Suppressor macrophage treated with lipopolysaccharide for 4 hours (primary cell): ENCODE measurements around the gene DSCAM.

Experiments
- DNase-seq: peaks from one replicate; pipeline ENCODE4 v3.0.0-alpha.2; 2020

The DSCAM gene

DNA sequence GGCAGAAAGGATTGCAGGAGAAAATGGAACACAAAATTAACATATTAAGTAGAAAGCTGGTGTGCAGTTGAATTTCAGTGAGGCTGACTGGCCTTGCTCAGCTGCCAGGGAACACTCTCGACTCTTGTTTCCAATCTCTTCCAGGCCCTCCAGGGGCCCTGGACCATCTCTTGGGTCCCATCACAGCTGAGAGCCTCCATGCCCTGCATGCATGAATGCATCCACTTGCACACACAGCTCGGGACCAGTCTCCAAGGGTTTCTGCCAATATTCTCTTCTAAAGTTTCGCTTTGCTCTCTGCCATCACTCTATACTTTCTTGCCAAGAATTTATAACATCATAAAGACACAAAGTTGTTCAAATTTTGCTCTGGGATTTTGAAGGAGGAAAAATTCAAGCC lies 200.3 kb downstream of the DSCAM start:
- no peak for DNase-seq

GRCh38 chr21:40641042-40641441 lies 205.9 kb downstream of the DSCAM start:
- no peak for DNase-seq

- DNase-seq = no peak
These were observed 206.6 kb downstream of the DSCAM start for GRCh38 chr21:40640266-40640789.

GRCh38 chr21:40639616-40640194 lies 207.3 kb downstream of the DSCAM start:
- DNase-seq = no peak

- DNase-seq = no peak
These were observed 208.3 kb downstream of the DSCAM start for GRCh38 chr21:40638466-40639251.

DNA sequence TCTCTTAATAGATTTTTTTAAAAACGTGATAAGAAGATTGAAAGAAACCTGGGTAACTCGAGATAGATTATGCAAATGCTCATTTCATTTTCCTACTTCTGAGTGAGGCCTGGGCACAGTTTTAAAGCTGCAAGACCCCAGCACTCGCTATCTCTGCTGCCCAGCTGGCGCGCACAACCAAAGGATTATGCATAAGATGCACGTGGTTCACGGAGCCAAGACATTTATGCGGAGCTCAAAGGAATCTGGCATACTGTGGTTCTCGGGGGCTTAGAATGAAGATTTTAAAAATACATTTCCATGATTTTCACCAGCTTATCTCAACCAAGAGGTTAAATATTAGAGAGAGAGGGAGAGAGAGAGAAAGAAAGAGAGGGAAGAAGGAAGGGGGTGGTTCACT lies 210.9 kb downstream of the DSCAM start:
- DNase-seq = no peak

DNA sequence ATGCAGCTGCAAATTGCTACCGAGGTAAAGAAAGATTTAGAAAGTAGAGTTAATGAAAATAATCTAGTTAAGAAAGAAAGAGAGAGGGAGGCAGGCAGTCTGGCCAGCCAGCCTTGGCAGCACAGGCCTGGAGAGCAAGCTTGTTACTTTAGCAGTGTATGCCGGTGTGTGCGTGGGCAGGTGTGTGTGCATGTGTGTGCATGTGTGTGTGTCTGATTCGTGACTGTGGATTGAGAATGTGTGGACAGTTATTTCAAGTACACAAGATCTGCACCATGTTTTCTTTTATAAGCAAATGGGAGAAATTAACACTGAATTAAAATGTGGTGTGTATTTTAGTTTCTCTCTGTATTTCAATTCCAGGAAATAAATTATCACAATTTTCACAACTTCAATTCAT lies 211.6 kb downstream of the DSCAM start:
- DNase-seq = no peak

DNA sequence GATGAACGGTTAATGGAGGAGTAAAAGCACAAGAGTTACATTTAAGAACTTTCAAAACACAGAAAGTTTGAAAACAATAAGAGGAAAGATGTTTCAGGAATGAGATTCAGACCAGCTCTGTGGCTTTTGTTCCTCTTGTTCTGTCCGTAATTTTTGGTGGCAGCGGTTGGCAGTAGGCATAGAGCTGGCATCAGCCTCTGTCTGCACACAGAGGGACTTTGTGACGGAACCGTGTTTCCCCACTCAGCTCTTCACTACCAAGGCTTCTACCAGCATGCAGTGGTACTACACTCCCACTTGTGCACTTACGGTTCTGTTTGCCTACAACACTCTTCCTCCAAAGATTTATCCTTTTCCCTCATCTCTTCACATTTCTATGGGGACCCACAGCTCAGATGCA lies 212.8 kb downstream of the DSCAM start:
- DNase-seq = no peak

- no peak for DNase-seq
These were observed 213.9 kb downstream of the DSCAM start for GRCh38 chr21:40633048-40633447.

DNA sequence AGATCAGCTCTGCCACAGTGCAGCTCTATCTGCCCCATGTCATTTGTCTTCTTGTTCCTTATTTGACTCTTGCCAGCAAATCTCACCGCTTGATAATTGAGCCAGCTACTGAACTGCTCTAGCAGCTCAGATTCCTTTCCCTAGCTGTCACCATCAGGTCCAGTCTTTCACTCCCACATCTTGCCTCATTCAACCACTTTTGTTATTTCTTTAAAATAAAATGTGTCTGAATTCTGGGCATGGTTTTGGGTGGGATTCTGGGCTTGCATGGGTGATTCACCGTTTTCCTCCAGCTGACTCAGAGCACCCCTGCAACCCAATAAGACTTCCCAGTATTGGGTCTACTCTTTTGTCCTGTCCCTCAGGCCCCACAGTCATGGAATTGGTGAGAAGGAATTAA lies 215.7 kb downstream of the DSCAM start:
- DNase-seq = no peak

DNA sequence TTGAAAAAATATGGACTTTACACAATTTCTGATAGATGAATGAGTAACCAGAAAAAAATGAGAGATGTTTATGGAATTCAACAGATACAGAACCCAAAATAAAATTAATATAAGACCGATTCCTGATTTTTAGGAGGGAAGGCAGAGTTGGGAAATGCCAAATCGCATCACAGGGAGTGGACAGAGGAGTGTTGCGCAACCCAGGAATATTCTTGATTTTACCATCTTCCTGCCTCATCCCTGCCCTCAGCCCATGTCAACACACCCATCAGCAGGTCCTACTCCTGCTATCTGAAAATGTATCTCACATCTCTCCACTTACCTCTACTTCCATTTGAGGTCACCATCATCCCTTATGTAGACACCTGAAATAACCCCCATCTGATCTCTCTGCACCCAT lies 221.0 kb downstream of the DSCAM start:
- peak; percentile 3 for DNase-seq

- DNase-seq = no peak
These were observed 223.4 kb downstream of the DSCAM start for GRCh38 chr21:40623528-40623927.

DNA sequence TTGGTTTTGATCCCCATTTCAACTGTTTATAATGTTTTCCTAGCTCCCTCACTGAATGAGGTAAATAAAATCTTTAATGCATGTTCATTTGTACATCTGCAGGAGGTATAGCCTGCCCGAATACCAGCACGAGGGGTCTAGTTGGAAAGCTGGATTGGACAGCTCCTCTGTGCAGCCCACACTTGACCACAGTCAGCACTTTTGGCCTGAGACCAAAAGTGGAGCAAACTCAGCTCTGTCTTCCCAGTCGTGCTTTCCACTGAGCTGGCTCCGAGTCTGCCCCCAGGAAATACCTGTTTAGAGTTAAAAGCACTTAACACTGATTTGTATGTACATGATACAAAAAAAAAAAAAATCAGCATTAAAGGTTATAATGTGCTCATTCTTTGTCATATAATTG lies 224.4 kb downstream of the DSCAM start:
- DNase-seq = no peak

DNA sequence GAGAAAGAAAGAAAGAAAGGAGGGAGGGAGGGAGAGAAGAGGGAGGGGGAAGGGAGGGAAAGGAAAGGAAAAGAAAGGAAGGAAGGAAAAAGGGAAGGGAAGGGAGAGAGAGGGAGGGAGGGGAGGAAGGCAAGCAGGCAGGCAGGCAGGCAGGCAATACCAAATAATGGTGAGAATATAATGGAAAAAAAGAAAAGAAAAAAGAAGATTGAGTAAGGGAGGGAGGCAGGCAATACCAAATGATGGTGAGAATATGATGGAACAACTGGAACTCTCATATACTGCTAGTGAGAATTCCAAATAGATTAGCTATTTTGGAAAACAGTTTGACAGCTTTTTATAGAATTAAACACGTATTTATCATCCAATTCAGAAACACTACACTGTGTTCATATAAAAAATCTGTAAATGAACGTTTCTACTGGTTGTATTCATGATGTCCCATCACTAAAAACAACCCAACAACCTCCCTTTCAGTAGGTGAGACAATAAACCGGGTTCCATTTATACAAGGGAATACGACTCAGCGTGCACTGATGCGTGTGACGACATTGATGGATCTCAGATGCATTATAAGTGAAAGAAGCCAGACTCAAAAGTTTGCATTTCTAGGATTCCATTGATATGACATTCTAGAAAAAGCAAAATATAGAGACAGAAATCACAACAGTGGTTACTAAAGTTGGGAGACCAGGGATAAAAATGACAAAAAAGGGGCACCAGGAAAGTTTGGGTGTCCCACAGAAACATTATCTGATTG lies 226.4 kb downstream of the DSCAM start:
- DNase-seq = no peak

DNA sequence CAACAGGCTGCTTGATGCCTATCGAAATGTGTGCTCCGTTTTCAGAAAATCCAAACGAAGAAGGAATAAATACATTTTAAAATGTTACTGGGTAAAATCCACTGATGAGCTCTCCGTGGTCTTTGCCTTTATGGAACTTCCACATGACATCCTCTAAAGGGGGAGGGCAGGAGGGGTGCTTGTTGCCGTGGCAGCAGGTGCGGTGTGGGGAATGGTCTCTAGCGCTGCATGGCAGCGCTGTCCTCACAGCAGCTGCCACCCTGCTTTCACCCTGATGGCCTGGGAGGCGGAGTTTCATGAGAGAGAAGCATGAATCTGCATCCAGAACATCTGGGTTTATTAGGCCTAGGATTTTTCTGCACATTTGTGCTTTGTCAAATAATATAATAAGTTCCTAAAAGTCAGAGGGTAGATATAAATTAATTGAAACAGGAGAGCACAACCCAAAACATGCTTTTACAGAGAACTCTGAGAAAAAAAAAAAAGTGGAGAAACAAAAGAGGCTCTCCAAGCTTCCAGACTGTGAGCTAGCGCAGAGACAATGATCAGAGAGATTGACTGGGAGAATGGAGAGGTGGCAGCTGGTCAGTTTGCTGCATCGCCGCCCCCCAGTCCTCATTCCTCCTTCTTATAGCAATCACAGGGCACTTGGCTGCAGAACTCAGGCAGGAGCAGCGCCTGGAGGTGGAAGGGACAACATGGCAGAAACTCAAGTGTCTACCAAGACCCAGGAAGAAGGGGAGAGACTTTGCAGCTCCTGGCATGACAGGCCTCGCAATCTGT lies 228.6 kb downstream of the DSCAM start:
- DNase-seq = no peak

- no peak for DNase-seq
These were observed 230.6 kb downstream of the DSCAM start for GRCh38 chr21:40616377-40616704.

GRCh38 chr21:40615505-40616376 lies 231.2 kb downstream of the DSCAM start:
- no peak for DNase-seq

- no peak for DNase-seq
These were observed 233.4 kb downstream of the DSCAM start for GRCh38 chr21:40613546-40614030.

DNA sequence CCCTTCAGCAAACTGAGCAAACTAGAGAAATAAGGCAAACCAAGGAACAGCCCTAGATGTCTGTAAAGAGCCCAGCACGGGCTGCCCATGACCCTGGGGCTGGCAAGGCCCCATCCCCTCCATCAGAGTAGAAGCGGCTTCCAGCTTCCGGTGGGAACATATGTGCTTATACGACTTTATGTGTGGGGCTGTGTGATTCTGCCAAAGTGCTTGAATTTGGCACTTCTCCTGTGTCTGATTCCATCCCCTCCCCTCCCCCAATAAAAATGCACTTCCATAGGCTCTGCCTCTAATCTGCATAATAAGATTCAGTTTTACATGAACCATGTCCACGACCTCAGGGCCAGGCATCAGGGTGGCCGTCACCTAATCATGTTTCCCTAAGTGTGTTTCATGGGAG lies 236.6 kb downstream of the DSCAM start:
- no peak for DNase-seq

GRCh38 chr21:40606341-40606740 lies 240.6 kb downstream of the DSCAM start:
- DNase-seq = no peak

GRCh38 chr21:40605094-40605493 lies 241.9 kb downstream of the DSCAM start:
- no peak for DNase-seq

DNA sequence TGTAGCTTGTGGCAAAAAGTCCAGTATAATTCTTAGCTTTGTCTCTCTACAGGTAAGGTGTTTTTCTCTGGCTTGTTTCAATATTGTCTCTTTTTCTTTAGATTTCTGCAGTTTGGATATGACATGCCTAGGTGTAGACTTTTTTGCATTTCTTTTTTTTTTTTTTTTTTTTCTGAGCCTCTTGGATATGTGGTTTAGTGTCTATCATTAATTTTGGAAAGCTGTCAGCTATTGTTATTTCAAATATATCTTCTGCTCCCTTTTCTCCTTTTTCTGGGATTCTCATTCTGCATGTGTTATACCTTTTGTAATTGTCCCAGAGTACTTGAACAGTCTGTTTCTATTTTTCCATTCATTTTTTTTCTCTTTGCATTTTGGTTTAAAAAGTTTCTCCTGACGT lies 243.2 kb downstream of the DSCAM start:
- DNase-seq = no peak
